Measurements from ENCODE around the gene IDI2. TPM values are rescaled to one million over a fixed set of nuclear protein-coding genes. Genes with fewer than 3 reads are reported as not detected.

Gene IDI2
- total RNA-seq, 1 donor from 2014 or later, result not detected

DNA sequence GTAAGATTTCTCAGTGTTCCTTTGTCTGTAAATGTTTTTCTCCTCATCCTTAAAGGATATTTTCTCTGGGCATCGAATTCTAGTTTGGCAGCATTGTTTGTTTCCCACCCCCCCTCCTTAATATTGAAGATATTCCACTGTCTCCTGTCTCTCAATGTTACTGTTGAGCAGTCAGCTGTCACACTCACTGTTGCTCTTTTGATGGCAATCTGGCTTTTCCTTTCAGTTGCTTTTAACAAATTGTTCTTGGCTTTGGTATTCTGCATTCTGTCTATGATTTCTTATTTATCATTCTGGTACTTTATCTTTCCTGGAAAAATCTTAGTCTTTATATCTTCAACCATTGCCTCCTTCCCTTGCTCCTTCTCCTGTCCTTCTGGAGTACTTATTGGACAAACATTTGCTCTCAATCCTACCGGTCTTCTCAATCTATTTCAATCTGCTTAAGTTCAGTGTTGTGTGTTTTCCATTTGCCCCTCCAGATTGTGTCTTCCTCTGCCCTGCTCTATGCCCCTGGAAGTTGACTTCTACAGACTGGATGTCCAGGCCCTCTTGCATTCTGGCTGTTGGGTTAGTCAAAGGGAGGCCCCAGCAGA, 46.7 kb downstream of the IDI2 start:
- Histone ChIP-seq H3K27me3 (ENCODE audit: low read depth) (no peaks in the 10 kb centered on the region), H3K36me3 (no peaks in the 10 kb centered on the region), H3K9me3 (peaks cover 26% of the 10 kb centered on the region), H3K27ac (no peak overlapping the region), H3K4me3 (no peak overlapping the region), H3K4me1 (peaks cover 15% of the 10 kb centered on the region)
- TF ChIP-seq, protein P1, sequence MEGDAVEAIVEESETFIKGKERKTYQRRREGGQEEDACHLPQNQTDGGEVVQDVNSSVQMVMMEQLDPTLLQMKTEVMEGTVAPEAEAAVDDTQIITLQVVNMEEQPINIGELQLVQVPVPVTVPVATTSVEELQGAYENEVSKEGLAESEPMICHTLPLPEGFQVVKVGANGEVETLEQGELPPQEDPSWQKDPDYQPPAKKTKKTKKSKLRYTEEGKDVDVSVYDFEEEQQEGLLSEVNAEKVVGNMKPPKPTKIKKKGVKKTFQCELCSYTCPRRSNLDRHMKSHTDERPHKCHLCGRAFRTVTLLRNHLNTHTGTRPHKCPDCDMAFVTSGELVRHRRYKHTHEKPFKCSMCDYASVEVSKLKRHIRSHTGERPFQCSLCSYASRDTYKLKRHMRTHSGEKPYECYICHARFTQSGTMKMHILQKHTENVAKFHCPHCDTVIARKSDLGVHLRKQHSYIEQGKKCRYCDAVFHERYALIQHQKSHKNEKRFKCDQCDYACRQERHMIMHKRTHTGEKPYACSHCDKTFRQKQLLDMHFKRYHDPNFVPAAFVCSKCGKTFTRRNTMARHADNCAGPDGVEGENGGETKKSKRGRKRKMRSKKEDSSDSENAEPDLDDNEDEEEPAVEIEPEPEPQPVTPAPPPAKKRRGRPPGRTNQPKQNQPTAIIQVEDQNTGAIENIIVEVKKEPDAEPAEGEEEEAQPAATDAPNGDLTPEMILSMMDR (IDR thresholded peaks at IDR 0.05), result no peak
- DNase-seq (no peak), ATAC-seq (no peak)
- intact Hi-C loops (cut with DNase I), result no loop called here

DNA sequence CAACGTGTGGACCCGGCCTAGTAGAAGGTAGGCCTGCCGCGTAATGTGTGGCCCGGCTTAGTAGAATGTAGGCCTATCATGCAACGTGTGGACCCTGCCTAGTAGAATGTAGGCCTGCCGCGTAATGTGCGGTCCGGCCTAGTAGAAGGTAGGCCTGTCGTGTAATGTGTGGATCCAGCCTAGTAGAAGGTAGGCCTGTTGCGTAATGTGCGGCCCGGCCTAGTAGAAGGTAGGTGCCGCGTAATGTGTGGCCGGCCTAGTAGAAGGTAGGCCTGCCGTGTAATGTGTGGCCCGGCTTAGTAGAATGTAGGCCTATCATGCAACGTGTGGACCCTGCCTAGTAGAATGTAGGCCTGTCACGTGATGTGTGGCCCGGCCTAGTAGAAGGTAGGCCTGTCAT, 49.3 kb downstream of the IDI2 start:
- H3K4me1 ChIP-seq, result peaks cover 35% of the 10 kb centered on the region
- intact Hi-C loops (cut with DNase I), result no loop called here
- H3K27ac ChIP-seq, result no peak overlapping the region
- H3K4me3 ChIP-seq, result no peak overlapping the region
- TF ChIP-seq, protein P1 (IDR thresholded peaks at IDR 0.05), result no peak
- ATAC-seq (no peak), DNase-seq (no peak)
- H3K36me3 ChIP-seq, result no peaks in the 10 kb centered on the region
- H3K27me3 ChIP-seq (ENCODE audit: low read depth), result no peaks in the 10 kb centered on the region
- H3K9me3 ChIP-seq, result peaks cover 26% of the 10 kb centered on the region

DNA sequence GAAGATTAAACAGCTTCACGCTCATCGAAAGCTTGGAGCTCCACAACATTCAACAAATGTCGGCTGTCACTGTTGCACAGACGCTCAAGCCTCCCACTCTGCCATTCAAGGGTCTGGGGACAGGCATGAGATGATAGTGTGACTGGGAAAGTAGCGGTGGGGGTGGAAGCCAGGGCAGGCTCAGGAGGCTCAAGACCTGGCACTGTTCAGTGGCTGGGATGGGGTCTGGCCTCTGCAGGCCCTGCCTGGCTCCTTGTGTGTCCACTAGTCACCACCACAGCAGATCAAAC, 50.9 kb downstream of the IDI2 start:
- Histone ChIP-seq H3K36me3 (no peaks in the 10 kb centered on the region), H3K4me1 (peaks cover 42% of the 10 kb centered on the region), H3K4me3 (no peak overlapping the region), H3K27me3 (ENCODE audit: low read depth) (no peaks in the 10 kb centered on the region), H3K27ac (peak overlapping the region; percentile 76), H3K9me3 (peaks cover 17% of the 10 kb centered on the region)
- ATAC-seq (peak in 1 of 2 donors; percentile 7), DNase-seq (no peak)
- TF ChIP-seq, protein P1 (IDR thresholded peaks at IDR 0.05), result no peak
- intact Hi-C loops (cut with DNase I), result no loop called here

DNA sequence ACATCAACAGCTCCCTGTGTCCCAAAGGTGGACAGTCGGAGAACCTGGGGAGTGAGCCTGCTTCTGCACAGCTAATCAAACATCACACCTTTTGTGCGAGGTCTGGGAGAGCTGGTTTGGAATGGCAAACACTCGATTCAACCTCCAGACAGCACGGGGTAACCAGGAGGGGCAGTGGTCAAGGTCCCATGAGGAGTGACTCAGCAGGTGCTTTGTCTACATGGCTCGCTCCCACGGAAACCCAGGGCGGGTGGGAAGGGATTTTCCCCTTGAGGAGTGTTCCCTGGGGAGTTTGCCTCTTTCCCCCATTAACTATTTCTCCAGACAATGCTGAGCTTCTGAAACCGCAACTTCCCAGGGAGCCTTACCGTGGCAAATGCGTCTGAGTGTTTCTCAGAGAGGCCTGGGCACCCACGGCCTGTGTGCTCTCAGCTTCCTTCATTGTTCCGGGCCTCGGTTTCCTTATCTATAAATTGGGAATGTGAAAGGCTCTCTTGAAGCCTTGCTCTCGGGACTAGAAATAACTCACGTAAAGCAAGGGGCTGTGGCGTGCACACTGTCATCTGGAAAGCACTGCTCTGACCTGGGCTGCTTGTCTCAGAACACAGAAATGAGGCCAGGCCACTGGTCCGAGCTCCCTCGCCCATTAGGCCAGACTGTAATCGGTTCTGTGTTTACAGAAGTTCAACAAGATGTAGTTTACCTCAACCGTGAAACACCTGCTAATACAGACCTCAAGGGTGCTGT, 51.4 kb downstream of the IDI2 start:
- Histone ChIP-seq H3K27ac (peak overlapping the region; percentile 76), H3K9me3 (peaks cover 14% of the 10 kb centered on the region), H3K27me3 (ENCODE audit: low read depth) (no peaks in the 10 kb centered on the region), H3K36me3 (no peaks in the 10 kb centered on the region), H3K4me3 (no peak overlapping the region), H3K4me1 (peaks cover 42% of the 10 kb centered on the region)
- TF ChIP-seq, protein P1 (IDR thresholded peaks at IDR 0.05), result no peak
- DNase-seq (peak; percentile 76), ATAC-seq (peak; percentile 82)
- intact Hi-C loops (cut with DNase I), result no loop called here

DNA sequence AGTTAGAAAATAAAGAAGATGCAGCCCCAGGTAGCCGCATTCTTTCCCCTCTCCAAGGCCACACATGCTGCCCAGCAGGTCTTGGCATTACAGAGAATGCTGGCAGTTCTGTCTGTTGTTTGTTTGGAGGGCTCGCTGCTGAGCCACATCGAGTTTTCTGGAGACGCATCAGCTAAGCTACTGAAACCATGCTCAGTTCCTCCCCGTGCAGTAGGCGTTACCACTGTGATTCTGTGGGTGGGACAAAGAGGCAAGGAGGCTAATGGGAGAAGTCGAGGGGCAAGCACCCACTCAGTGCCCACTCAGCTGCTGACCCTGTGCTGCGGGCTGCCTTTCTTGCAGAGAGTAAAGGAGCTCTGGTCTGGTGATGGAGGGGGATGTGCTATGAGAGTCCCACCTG, 52.9 kb downstream of the IDI2 start:
- ATAC-seq (no peak), DNase-seq (no peak)
- no peaks in the 10 kb centered on the region for H3K9me3 ChIP-seq
- intact Hi-C loops (cut with DNase I), result no loop called here
- peaks cover 42% of the 10 kb centered on the region for H3K4me1 ChIP-seq
- no peaks in the 10 kb centered on the region for H3K36me3 ChIP-seq
- H3K27me3 ChIP-seq (ENCODE audit: low read depth), result no peaks in the 10 kb centered on the region
- H3K27ac ChIP-seq, result peak overlapping the region; percentile 76
- TF ChIP-seq, protein P1 (IDR thresholded peaks at IDR 0.05), result no peak
- no peak overlapping the region for H3K4me3 ChIP-seq
